Measurements from ENCODE around the gene ARID3B.

ARID3B gene

DNA sequence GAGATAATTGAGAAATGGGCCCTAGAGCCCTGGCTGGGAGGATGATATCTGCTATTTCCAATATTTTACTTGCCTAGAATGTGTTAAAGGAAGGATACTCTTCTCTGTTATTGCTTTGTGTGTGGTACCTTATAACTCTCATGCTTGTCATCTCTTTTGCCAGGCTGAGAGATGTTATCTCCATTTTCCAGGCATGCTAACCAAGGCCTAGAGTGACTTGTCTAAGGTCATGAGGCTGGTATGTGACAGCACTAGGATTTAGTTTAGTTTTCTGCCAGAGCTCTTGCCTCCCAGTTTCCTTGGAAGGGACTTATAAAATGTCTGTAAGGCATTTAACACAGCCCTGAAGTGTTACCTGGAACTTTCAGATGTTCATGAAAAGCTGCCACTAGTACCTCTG, 76.0 kb downstream of the ARID3B start:
- in situ Hi-C loops (cut with HindIII; ENCODE audit: low sequenced_read_pairs) = no loop called here

DNA sequence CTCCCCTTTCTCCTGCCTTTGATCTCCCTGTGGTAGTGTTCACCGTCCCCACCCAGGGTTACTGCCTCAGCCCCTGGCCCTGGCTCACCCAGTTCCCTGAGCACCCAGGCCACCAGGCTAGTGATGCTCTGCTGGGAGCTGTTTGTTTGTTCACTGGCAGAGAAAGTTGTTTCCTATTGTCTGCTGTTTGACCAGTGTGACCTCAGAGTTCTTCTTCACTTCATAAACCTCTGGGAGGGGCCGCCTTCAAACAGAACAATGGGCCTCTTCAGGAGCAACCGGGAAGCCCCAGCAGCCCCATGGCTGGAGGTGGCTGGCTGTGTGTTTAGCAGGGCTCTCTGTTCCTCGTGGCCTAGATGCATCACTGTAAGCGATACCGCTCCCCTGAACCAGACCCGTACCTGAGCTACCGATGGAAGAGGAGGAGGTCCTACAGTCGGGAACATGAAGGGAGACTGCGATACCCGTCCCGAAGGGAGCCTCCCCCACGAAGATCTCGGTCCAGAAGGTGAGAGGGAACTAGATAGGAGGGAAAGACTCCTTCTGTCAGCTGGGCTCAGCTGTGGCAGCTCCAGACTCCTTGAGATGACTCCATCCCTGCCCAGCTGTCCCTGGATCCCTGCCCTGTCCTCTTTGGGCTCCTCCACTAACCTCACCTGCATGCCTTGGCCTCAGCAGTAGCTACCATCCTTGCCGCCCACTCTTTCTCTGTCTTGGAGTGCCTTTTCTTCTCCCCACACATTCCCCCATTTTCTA, 78.0 kb downstream of the ARID3B start:
- in situ Hi-C loops (cut with HindIII; ENCODE audit: low sequenced_read_pairs) = no loop called here

DNA sequence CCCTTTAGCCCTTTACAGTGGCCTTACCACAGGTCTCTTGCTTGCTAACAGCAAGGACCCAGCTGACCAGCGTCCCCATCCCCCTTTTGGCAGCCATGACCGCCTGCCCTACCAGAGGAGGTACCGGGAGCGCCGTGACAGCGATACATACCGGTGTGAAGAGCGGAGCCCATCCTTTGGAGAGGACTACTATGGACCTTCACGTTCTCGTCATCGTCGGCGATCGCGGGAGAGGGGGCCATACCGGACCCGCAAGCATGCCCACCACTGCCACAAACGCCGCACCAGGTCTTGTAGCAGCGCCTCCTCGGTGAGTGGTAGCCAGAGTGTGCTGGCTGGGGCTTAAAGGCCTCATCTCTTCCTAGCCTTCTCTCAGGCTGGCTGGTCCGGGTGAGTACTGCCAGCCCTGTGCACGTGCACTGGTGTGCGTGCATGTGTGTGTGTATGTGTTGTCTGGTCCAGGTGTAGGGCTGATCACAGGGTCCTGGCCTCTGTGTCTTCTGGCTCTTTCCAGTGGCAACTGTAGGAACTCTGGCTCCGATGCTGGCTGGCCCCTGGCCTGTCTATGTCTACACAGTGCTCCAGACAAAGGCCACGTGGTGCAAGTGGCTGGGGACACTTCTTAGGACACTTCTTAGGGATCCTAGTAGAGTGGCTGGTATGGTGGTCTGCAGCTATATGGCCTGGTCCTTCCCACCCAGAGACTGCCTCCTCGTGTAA, 79.1 kb downstream of the ARID3B start:
- in situ Hi-C loops (cut with HindIII; ENCODE audit: low sequenced_read_pairs) = no loop called here

DNA sequence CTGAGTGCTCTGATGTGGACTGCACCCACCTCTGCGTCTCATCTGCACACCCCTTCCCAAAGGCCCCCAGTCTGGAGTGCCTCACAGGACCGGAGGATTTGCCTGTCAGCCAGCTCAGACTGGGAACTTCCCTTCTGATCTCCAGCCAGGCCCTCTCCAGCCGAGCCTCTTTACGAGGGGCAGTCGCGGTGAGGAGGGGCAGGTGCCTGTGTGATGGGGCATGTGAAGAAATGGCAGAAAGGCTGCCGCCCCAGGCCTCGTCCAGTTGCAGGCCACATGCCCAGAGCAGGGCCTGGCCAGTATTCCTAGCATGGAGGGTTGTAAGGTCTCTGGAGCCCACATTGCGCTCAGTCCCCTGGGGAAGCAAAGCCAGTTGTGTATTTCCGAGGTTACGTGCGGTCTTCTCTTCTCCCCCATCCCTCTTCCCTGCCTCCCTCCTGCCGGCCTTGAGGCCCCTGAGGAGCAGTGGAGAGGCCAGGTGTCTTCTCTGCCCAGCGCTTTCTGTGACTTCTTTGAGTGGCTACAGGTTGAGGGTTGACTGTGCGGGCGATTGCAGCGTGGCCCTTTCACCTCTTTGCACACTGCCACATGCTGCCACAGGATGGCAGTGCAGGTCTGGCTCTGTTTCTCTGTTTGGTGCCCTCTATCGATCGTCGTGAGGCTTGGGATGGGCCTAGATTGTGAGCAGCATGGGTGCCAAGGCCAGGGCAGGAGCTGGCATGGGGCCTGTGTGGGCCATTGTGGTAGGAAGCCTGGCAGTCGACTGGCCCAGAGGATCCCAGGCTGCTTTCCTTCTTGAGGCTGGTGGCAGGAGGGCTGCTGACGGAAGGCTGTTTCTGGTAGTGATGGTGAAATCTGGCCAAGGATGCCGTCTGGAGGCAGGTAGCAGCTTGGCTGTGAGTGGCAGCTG, 79.9 kb downstream of the ARID3B start:
- in situ Hi-C loops (cut with HindIII; ENCODE audit: low sequenced_read_pairs) = no loop called here

DNA sequence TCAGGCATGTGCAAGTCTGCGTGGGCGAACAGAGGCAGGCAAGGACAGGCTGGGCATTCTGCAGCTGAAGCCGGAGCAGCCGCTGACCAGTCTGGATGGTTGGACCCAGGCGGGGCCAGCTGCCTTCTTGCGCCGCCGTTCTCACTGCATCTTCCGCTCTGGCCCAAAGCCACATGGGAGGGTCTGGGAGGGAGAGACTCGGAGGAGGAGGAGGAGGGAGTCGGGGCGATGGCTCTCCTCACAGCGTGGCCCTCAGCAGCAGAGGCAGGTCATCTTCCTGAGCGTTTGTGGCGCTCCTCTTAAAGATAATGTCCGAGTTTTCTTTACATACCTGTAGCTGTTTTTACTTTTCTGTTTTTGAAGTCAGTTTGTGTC, 80.5 kb downstream of the ARID3B start:
- in situ Hi-C loops (cut with HindIII; ENCODE audit: low sequenced_read_pairs) = no loop called here

DNA sequence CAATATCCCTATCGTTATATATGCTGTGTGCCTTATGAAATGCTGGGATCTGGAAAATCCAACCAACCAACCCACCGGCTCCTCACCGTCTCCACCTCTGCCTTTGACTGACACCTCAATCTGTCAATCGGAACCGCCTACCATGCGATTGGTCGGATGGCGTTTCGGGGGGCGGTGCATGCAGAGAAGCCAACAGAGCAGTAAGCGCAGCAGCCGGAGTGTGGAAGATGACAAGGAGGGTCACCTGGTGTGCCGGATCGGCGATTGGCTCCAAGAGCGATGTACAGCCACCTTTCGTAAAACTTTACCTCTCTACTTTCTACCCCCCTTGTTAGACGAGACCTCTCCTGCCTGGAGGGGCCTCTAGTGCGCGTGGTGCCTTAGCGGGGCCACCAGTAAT, 80.9 kb downstream of the ARID3B start:
- in situ Hi-C loops (cut with HindIII; ENCODE audit: low sequenced_read_pairs) = no loop called here

DNA sequence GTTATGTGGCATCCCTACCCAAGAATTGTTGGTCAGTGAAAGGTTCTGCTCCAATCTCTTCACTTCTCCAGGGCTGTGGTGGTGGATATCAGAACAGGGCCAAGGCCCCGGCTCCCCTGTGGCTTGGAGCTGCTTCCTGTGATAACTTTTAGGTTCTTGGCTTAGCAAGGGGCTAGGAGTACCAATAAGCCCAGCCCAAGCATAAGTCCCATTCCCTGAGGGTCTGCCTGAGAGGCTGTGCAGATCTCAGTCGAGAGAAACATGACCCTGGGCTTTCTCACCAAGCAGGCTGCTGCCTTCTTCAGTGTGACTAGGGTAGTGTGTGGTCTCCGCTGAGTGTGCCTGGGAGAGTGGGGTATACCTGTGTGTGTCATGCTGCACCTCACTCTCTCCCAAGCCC, 81.7 kb downstream of the ARID3B start:
- in situ Hi-C loops (cut with HindIII; ENCODE audit: low sequenced_read_pairs) = no loop called here

DNA sequence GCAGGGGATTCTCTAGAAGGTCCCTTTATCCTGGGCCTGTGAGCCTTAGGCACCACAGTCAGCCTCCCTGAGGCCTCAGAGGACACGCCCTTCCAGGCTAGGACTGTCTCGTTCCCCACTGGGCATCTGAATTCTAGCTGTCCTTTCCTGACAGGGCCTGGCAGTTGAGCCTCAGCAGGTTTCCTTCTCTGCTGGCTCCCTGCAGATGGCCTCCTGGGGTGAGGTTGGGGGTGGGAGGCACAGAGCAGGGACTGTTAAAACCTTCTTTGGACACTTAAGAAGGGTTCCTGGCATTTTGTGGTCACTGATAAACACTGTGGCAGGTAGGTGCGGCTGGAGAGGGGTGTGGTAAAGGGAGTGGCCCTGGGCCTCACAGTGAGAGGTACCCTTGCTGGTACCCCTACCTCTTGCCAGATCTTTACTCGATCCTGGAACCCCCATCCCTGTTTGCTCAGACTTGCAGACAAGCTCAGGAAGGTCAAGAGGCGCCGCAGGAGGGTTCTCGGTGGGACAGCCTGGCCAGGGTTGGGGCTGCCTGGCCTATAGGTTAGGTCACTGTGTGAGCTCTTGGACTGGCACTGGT, 83.1 kb downstream of the ARID3B start:
- in situ Hi-C loops (cut with HindIII; ENCODE audit: low sequenced_read_pairs) = no loop called here

DNA sequence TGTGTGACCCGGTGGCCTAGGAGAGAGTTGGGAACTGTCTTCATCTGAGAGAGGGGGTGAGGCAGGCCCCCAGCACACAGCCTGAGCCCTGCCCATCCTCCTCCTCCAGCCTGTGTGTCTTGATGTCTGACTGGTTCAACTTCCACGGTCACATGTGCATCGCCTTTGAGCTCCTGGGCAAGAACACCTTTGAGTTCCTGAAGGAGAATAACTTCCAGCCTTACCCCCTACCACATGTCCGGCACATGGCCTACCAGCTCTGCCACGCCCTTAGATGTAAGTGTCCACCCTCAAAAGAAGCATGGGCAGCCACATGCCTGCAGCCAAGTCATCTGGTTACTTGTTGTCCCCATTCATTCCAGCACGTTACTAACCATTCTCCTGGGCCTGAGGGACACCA, 84.7 kb downstream of the ARID3B start:
- in situ Hi-C loops (cut with HindIII; ENCODE audit: low sequenced_read_pairs) = loop anchor here (5.0 to 25.0 kb wide), 2 partner anchors 253 to 337 kb away; partner anchors contain the start of gene RPP25

DNA sequence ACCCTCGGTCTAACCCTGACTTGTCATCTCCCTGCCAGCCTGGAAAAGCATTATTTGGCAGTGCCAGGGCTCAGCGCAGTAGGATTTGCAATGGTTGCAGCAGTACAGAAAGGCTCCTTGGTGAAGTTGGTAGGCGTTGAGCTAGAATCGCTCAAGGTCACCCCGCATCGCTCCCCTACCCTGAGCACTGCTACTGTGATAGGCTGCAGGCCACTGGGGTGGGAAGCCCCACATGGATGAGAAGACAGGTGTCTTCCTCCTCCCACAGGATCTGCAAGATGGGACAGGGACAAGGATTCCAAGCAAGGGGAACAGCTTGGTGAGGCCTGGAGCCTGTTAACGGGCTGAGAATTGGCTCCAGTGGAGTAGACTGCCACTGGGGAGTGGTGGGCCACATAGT, 85.3 kb downstream of the ARID3B start:
- in situ Hi-C loops (cut with HindIII; ENCODE audit: low sequenced_read_pairs) = loop anchor here (5.0 to 25.0 kb wide), 2 partner anchors 254 to 336 kb away; partner anchors contain the start of gene RPP25

DNA sequence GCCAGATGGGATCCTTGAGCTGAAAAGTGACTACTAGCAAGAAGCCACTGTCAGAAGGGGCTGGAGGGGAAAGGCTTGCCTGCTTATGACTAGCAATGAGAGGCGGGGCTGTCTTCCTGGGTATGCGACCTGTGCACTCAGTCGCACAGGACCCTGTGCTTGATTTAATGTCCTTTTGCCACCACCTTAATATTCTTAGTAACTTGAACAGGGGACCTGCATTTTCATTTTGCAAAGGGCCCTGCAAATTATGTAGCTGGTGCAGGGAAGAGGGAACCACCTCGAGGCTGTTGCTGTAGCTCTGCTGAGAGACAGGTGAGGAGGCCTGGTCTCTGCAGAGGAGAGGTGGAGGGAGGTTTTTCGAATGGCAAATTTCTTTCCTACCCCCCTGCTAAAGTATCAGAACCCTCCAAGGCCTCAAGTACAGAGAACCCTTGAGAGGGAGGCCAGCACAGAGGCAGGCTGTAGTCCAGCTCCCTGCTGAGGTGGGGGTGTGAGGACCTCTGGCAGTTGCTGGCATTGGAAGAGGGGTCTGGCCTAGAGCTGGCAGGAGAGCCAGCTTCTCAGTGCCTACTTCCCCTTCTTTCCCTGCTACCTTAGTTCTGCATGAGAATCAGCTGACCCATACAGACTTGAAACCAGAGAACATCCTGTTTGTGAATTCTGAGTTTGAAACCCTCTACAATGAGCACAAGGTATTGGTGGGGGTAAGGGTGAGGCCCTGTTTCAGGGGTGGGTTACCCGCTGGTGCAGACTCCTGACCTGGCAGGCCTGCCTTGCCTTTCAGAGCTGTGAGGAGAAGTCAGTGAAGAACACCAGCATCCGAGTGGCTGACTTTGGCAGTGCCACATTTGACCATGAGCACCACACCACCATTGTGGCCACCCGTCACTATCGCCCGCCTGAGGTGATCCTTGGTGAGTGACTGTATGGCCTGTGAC, 86.0 kb downstream of the ARID3B start:
- in situ Hi-C loops (cut with HindIII; ENCODE audit: low sequenced_read_pairs) = loop anchor here (5.0 to 25.0 kb wide), 2 partner anchors 255 to 335 kb away; partner anchors contain the start of gene RPP25

DNA sequence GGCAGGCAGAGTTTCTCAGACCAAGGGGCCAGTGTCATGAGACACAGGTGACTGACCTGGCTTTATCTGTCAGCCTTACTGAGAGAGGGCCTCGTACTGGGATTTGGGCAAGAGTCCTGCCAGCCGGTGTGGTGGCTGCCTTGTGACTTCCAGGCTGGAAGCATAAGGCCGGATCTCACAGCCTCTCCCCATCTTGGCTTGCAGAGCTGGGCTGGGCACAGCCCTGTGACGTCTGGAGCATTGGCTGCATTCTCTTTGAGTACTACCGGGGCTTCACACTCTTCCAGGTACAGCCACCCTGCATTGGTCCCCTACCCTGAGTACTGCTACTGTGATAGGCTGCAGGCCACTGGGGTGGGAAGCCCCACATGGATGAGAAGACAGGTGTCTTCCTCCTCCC, 86.7 kb downstream of the ARID3B start:
- in situ Hi-C loops (cut with HindIII; ENCODE audit: low sequenced_read_pairs) = loop anchor here (5.0 to 25.0 kb wide), 2 partner anchors 255 to 335 kb away; partner anchors contain the start of gene RPP25

DNA sequence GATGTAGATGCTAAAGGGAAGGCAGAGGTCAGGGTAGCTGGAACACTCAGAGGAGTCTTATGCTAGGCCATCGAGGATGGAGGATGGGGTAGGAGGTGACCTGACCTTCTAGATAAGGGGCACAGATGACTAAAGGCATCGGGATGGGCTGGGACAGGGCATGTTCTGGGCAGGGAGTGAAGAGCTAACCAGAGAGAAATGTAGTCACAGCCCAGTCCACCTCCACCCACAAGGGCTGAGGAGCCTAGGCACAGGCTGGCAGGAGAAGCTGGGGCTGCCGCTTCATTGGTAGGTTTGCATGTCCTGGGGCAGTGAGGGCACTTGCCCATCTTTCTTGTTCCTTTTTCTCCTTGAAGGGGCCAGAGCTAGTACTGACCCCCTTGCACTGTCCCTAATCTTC, 87.2 kb downstream of the ARID3B start:
- in situ Hi-C loops (cut with HindIII; ENCODE audit: low sequenced_read_pairs) = loop anchor here (5.0 to 25.0 kb wide), 2 partner anchors 256 to 334 kb away; partner anchors contain the start of gene RPP25

DNA sequence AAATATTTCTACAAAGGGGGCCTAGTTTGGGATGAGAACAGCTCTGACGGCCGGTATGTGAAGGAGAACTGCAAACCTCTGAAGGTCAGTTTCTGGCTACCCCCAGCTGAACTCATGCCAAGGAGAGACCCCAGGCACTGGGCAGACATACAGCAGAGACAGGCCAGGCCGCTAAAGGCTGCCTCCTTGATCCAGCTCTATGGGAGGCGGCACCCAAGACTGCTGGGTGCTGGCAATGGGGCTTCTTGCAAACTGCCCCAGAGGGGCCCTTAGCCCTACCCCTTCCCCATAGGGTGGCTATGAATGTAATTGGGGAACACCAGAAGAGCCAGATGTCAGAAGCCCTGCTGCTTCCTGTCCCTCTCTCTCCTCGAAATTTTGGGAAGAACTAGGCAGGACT, 87.9 kb downstream of the ARID3B start:
- in situ Hi-C loops (cut with HindIII; ENCODE audit: low sequenced_read_pairs) = loop anchor here (5.0 to 25.0 kb wide), 2 partner anchors 257 to 333 kb away; partner anchors contain the start of gene RPP25

DNA sequence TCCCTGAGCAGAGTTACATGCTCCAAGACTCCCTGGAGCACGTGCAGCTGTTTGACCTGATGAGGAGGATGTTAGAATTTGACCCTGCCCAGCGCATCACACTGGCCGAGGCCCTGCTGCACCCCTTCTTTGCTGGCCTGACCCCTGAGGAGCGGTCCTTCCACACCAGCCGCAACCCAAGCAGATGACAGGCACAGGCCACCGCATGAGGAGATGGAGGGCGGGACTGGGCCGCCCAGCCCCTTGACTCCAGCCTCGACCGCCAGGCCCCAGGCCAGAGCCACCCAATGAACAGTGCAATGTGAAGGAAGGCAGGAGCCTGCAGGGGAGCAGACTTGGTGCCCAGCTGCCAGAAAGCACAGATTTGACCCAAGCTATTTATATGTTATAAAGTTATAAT, 88.7 kb downstream of the ARID3B start:
- in situ Hi-C loops (cut with HindIII; ENCODE audit: low sequenced_read_pairs) = loop anchor here (5.0 to 25.0 kb wide), 3 partner anchors 143 to 333 kb away; partner anchors contain the start of gene RPP25

DNA sequence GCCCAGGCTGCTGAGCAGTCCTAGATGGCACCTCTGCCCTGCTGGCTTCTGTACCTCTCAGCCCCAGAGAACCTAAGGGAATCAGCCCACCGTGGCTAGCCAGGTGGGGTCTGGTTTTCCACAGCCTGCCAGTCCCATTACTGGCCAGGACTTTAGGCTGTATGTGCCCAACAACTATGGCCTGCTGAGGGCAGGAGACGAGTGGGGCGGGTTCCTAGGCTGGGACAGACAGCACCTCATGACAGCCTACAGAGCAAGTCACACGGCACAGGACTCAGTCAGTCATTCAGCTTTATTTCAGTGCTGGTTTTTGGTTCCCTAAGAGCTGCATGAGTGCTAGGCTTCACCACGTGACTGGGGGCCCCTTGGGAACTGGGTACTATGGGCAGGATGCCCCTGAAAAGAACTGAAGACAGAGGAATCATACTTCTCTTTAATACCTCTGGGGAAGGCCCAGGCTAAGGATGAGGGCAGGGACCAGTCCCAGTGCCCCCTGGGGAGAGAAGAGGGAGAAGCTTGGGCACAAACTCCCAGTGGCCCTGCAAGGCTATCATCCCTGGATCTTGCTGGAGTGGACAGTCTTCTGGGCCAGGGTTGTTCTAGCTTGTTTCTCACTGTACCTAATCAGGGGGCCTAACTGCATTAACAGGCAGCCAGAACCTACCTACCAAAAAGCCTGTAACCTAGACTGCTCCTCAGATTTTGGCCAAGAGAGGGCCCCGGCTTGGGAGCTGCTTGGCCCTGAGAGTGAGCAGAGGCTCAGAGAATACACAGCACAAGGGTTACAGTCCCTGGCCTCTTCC, 89.5 kb downstream of the ARID3B start:
- in situ Hi-C loops (cut with HindIII; ENCODE audit: low sequenced_read_pairs) = loop anchor here (5.0 to 25.0 kb wide), 2 partner anchors 142 to 332 kb away; partner anchors contain the start of gene RPP25

DNA sequence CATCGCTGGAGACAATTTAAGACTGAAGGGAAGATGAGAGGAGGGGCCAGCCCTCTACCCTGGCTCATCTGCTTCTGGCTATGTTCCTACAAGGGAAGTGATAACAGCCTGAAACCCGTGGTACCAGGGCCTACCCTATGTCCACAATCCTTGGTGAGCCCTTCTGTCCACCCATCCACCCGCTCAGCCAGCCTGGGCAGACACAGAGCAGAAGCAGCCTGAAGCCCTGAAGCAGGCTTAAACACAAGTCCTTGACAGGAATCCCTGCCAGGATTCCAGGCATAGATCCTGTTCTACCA, 90.0 kb downstream of the ARID3B start:
- in situ Hi-C loops (cut with HindIII; ENCODE audit: low sequenced_read_pairs) = loop anchor here (5.0 to 25.0 kb wide), 2 partner anchors 141 to 331 kb away; partner anchors contain the start of gene RPP25

DNA sequence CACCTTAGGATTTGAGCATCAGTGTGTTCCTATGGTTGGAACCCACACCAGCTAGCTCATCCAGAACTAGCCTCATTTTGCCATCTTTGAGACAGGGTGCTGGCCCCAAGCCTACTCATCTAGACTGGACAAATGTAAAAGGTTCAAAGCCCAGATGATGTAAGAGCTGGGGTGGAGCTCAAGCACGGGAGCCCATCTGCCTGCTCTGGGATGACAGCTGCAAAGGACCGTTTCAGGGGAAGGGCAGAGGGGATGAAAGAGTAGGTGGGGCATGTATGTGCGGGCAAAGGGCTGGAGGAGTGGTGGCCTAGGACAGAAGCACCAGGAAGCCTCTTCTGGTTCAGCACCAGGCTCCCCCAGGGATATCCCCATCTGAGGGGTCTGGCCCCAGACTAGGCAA, 90.4 kb downstream of the ARID3B start:
- in situ Hi-C loops (cut with HindIII; ENCODE audit: low sequenced_read_pairs) = loop anchor here (5.0 to 25.0 kb wide), 2 partner anchors 141 to 331 kb away; partner anchors contain the start of gene RPP25

All from endothelial cell of hepatic sinusoid (primary cell).